HEK293 (cell line): ENCODE data around the gene CLP1.

Experiments
- CTCF ChIA-PET: fragments of 350-600 bp; formaldehyde crosslinking; extraction: SDS; loops from one replicate; lab custom pipeline; 2021; ENCODE audit warnings: antibody characterized with exemption; lab: Yijun Ruan, JAX
- POLR2A ChIA-PET: fragments of 300-600 bp; formaldehyde crosslinking; extraction: SDS; loops from one replicate; lab custom pipeline; 2020; ENCODE audit warnings: antibody characterized with exemption, inconsistent platforms; lab: Yijun Ruan, JAX
- H3K27ac ChIP-seq: fragments of 200-500 bp; sonication (Bioruptor generic); 2 replicates; pipeline ENCODE4 v1.5.1; 2014; ENCODE audit warnings: low read depth, low read length, control low read depth, inconsistent platforms; ENCODE audit errors: extremely low read depth
- H3K36me3 ChIP-seq, 2 experiments: fragments of 200-500 bp in 1 of 2; sonication (Bioruptor generic) in 1 of 2; 1 replicate in 1 of 2; 2 replicates in 1 of 2; pipeline ENCODE4 v1.5.1; 2014 to 2017; ENCODE audit warnings: inconsistent platforms in 2 of 2, low read length in 2 of 2; ENCODE audit not compliant: control insufficient read depth in 2 of 2, insufficient read depth in 1 of 2
- H3K4me1 ChIP-seq: fragments of 200-500 bp; sonication (Bioruptor generic); 2 replicates; pipeline ENCODE4 v1.5.1; 2014; ENCODE audit warnings: mild to moderate bottlenecking, low read length, inconsistent platforms; ENCODE audit not compliant: control insufficient read depth, insufficient read depth
- H3K4me3 ChIP-seq: 2 replicates; pipeline ENCODE4 v1.5.1; 2011; ENCODE audit warnings: low read depth, mild to moderate bottlenecking, control low read depth, low read length, moderate library complexity
- H3K9me3 ChIP-seq: fragments of 200-500 bp; sonication (Bioruptor generic); 2 replicates; pipeline ENCODE4 v1.5.1; 2014; ENCODE audit warnings: low read depth, low read length, inconsistent platforms; ENCODE audit not compliant: control insufficient read depth, insufficient read depth
- BCL11B ChIP-seq: fragments of 450-650 bp; formaldehyde crosslinking; IDR thresholded peaks from 2 replicates; pipeline ENCODE4 v1.5.1; 2016; ENCODE audit warnings: low read depth, missing biosample characterization, missing genetic modification characterization
- SP3 ChIP-seq: fragments of 450-650 bp; formaldehyde crosslinking; IDR thresholded peaks from 2 replicates; pipeline ENCODE4 v1.5.1; 2016; ENCODE audit warnings: missing biosample characterization, missing genetic modification characterization
- ZFP3 ChIP-seq: fragments of 450-650 bp; formaldehyde crosslinking; IDR thresholded peaks from 2 replicates; pipeline ENCODE4 v1.5.1; 2016; ENCODE audit warnings: low read depth, missing biosample characterization, missing genetic modification characterization
- ZNF148 ChIP-seq: fragments of 450-650 bp; formaldehyde crosslinking; IDR thresholded peaks from 2 replicates; pipeline ENCODE4 v1.5.0; 2017; ENCODE audit warnings: missing biosample characterization, missing genetic modification characterization, borderline replicate concordance
- ZNF23 ChIP-seq: fragments of 450-650 bp; formaldehyde crosslinking; IDR thresholded peaks from 2 replicates; pipeline ENCODE4 v1.5.1; 2016; ENCODE audit warnings: missing biosample characterization, missing genetic modification characterization, borderline replicate concordance
- ZNF292 ChIP-seq: fragments of 450-650 bp; formaldehyde crosslinking; IDR thresholded peaks from 2 replicates; pipeline ENCODE4 v1.5.1; 2016; ENCODE audit warnings: low read depth, missing biosample characterization, missing genetic modification characterization, borderline replicate concordance
- ZNF341 ChIP-seq: fragments of 450-650 bp; formaldehyde crosslinking; IDR thresholded peaks from 2 replicates; pipeline ENCODE4; 2016; ENCODE audit warnings: low read depth, missing biosample characterization, missing genetic modification characterization
- ZNF391 ChIP-seq: fragments of 450-650 bp; formaldehyde crosslinking; IDR thresholded peaks from 2 replicates; pipeline ENCODE4 v1.5.1; 2016; ENCODE audit warnings: low read depth, missing biosample characterization, missing genetic modification characterization, borderline replicate concordance
- ZNF521 ChIP-seq: fragments of 450-650 bp; formaldehyde crosslinking; IDR thresholded peaks from 2 replicates; pipeline ENCODE4 v1.5.1; 2017; ENCODE audit warnings: missing biosample characterization, mild to moderate bottlenecking, missing genetic modification characterization
- ZNF555 ChIP-seq: fragments of 450-650 bp; formaldehyde crosslinking; conservative IDR thresholded peaks from 2 replicates; pipeline ENCODE4 v1.5.1; 2017; ENCODE audit warnings: missing biosample characterization, mild to moderate bottlenecking, missing genetic modification characterization, inconsistent platforms
- ZNF645 ChIP-seq: fragments of 450-650 bp; formaldehyde crosslinking; IDR thresholded peaks from 2 replicates; pipeline ENCODE4; 2016; ENCODE audit warnings: missing biosample characterization, missing genetic modification characterization
- ZNF792 ChIP-seq: fragments of 450-650 bp; formaldehyde crosslinking; IDR thresholded peaks from 2 replicates; pipeline ENCODE4 v1.5.1; 2016; ENCODE audit warnings: missing biosample characterization, missing genetic modification characterization
- ZNF843 ChIP-seq: fragments of 450-650 bp; formaldehyde crosslinking; IDR thresholded peaks from 2 replicates; pipeline ENCODE4 v1.5.1; 2016; ENCODE audit warnings: missing biosample characterization, missing genetic modification characterization
- ZSCAN16 ChIP-seq: fragments of 450-650 bp; formaldehyde crosslinking; IDR thresholded peaks from 2 replicates; pipeline ENCODE4 v1.5.1; 2016; ENCODE audit warnings: missing biosample characterization, missing genetic modification characterization
- TF ChIP-seq, protein P1 (sequence below): fragments of 450-650 bp; formaldehyde crosslinking; IDR thresholded peaks from 2 replicates; pipeline ENCODE4 v1.5.1; 2016; ENCODE audit warnings: missing biosample characterization, missing genetic modification characterization
- TF ChIP-seq, protein P2 (sequence below): fragments of 450-650 bp; IDR thresholded peaks from 2 replicates; pipeline ENCODE4 v1.5.1; 2018; ENCODE audit warnings: missing biosample characterization, missing genetic modification characterization
- TF ChIP-seq, protein P3 (sequence below): fragments of 450-650 bp; IDR thresholded peaks from 2 replicates; pipeline ENCODE4 v1.5.1; 2018; ENCODE audit warnings: missing biosample characterization, mild to moderate bottlenecking, missing genetic modification characterization
- TF ChIP-seq, protein P4 (sequence below): fragments of 450-650 bp; formaldehyde crosslinking; IDR thresholded peaks from 2 replicates; pipeline ENCODE4 v1.5.1; 2017; ENCODE audit warnings: missing biosample characterization, missing genetic modification characterization
- TF ChIP-seq, protein P5 (sequence below): fragments of 450-650 bp; formaldehyde crosslinking; IDR thresholded peaks from 2 replicates; pipeline ENCODE4 v1.5.1; 2016; ENCODE audit warnings: missing biosample characterization, missing genetic modification characterization

Gene CLP1

GRCh38 chr11:57616595-57616994, 41.0 kb upstream of the CLP1 start (continued):
- TF ChIP-seq, protein P1, sequence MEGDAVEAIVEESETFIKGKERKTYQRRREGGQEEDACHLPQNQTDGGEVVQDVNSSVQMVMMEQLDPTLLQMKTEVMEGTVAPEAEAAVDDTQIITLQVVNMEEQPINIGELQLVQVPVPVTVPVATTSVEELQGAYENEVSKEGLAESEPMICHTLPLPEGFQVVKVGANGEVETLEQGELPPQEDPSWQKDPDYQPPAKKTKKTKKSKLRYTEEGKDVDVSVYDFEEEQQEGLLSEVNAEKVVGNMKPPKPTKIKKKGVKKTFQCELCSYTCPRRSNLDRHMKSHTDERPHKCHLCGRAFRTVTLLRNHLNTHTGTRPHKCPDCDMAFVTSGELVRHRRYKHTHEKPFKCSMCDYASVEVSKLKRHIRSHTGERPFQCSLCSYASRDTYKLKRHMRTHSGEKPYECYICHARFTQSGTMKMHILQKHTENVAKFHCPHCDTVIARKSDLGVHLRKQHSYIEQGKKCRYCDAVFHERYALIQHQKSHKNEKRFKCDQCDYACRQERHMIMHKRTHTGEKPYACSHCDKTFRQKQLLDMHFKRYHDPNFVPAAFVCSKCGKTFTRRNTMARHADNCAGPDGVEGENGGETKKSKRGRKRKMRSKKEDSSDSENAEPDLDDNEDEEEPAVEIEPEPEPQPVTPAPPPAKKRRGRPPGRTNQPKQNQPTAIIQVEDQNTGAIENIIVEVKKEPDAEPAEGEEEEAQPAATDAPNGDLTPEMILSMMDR (tag by site-specific recombination), result no peak
- TF ChIP-seq ZSCAN16 (tag by site-specific recombination) (no peak), ZNF555 (tag by site-specific recombination) (no peak), ZFP3 (tag by site-specific recombination) (no peak), ZNF521 (no peak), ZNF341 (tag by site-specific recombination) (no peak), ZNF391 (tag by site-specific recombination) (no peak)
- TF ChIP-seq, protein P2, sequence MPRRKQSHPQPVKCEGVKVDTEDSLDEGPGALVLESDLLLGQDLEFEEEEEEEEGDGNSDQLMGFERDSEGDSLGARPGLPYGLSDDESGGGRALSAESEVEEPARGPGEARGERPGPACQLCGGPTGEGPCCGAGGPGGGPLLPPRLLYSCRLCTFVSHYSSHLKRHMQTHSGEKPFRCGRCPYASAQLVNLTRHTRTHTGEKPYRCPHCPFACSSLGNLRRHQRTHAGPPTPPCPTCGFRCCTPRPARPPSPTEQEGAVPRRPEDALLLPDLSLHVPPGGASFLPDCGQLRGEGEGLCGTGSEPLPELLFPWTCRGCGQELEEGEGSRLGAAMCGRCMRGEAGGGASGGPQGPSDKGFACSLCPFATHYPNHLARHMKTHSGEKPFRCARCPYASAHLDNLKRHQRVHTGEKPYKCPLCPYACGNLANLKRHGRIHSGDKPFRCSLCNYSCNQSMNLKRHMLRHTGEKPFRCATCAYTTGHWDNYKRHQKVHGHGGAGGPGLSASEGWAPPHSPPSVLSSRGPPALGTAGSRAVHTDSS (tag by site-specific recombination), result no peak
- TF ChIP-seq, protein P3, sequence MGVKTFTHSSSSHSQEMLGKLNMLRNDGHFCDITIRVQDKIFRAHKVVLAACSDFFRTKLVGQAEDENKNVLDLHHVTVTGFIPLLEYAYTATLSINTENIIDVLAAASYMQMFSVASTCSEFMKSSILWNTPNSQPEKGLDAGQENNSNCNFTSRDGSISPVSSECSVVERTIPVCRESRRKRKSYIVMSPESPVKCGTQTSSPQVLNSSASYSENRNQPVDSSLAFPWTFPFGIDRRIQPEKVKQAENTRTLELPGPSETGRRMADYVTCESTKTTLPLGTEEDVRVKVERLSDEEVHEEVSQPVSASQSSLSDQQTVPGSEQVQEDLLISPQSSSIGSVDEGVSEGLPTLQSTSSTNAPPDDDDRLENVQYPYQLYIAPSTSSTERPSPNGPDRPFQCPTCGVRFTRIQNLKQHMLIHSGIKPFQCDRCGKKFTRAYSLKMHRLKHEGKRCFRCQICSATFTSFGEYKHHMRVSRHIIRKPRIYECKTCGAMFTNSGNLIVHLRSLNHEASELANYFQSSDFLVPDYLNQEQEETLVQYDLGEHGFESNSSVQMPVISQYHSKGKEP (tag by site-specific recombination), result no peak
- TF ChIP-seq, all 188 proteins: peak for 0

- ChIA-PET CTCF (interaction anchor here (0.6 to 1.2 kb wide), 6 partner anchors 9 to 161 kb away, joined by 3 to 5 read pairs (median 4); no protein-coding TSS in a partner anchor), POLR2A (interaction anchor here (0.6 kb wide), 1 partner anchor 126 kb away, joined by 6 read pairs; no protein-coding TSS in a partner anchor)
- H3K36me3 ChIP-seq, result no peaks in the 10 kb centered on the region
- no peaks in the 10 kb centered on the region for H3K4me1 ChIP-seq
- H3K4me3 ChIP-seq, result no peak overlapping the region
- H3K27ac ChIP-seq, result no peak overlapping the region
- no peaks in the 10 kb centered on the region for H3K9me3 ChIP-seq
- TF ChIP-seq SP3, result no peak
- TF ChIP-seq ZNF23 (tag by site-specific recombination), result no peak
- TF ChIP-seq ZNF148 (tag by site-specific recombination), result no peak
- no peak for TF ChIP-seq BCL11B (tag by site-specific recombination)
- TF ChIP-seq ZNF843 (tag by site-specific recombination), result no peak
- no peak for TF ChIP-seq ZNF792 (tag by site-specific recombination)
- TF ChIP-seq, protein P4, sequence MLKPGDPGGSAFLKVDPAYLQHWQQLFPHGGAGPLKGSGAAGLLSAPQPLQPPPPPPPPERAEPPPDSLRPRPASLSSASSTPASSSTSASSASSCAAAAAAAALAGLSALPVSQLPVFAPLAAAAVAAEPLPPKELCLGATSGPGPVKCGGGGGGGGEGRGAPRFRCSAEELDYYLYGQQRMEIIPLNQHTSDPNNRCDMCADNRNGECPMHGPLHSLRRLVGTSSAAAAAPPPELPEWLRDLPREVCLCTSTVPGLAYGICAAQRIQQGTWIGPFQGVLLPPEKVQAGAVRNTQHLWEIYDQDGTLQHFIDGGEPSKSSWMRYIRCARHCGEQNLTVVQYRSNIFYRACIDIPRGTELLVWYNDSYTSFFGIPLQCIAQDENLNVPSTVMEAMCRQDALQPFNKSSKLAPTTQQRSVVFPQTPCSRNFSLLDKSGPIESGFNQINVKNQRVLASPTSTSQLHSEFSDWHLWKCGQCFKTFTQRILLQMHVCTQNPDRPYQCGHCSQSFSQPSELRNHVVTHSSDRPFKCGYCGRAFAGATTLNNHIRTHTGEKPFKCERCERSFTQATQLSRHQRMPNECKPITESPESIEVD, result no peak
- TF ChIP-seq, protein P5, sequence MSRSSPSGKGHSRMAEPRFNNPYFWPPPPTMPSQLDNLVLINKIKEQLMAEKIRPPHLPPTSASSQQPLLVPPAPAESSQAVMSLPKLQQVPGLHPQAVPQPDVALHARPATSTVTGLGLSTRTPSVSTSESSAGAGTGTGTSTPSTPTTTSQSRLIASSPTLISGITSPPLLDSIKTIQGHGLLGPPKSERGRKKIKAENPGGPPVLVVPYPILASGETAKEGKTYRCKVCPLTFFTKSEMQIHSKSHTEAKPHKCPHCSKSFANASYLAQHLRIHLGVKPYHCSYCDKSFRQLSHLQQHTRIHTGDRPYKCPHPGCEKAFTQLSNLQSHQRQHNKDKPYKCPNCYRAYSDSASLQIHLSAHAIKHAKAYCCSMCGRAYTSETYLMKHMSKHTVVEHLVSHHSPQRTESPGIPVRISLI (tag by site-specific recombination), result no peak
- TF ChIP-seq ZNF645, result no peak
- no peak for TF ChIP-seq ZNF292 (tag by site-specific recombination)
Observed at GRCh38 chr11:57618438-57618837, 39.1 kb upstream of the CLP1 start.
